Ovary (tissue), 3 donors: ENCODE results near the gene PARP3.

Experiments used
- EP300 ChIP-seq: sonication (generic); formaldehyde crosslinking; IDR thresholded peaks from one replicate; pipeline ENCODE4 v1.6.1; 2017; ENCODE audit warnings: antibody characterized with exemption
- POLR2A ChIP-seq: fragments of 450-650 bp; IDR thresholded peaks from one replicate; pipeline ENCODE4 v1.6.1; 2017; ENCODE audit warnings: antibody characterized with exemption, mild to moderate bottlenecking, moderate library complexity
- TF ChIP-seq, protein P1 (sequence below), 3 donors: fragments of 450-650 bp in 2 of 3; fragments of 200-600 bp in 1 of 3; IDR thresholded peaks; one replicate each; pipeline versions ENCODE4 v1.5.1 to v1.8.0; 2016 to 2022; ENCODE audit warnings: antibody characterized with exemption in 3 of 3, mild to moderate bottlenecking in 1 of 3
- donor health status: DM: no; HTN: no; CAD: no.

DNA sequence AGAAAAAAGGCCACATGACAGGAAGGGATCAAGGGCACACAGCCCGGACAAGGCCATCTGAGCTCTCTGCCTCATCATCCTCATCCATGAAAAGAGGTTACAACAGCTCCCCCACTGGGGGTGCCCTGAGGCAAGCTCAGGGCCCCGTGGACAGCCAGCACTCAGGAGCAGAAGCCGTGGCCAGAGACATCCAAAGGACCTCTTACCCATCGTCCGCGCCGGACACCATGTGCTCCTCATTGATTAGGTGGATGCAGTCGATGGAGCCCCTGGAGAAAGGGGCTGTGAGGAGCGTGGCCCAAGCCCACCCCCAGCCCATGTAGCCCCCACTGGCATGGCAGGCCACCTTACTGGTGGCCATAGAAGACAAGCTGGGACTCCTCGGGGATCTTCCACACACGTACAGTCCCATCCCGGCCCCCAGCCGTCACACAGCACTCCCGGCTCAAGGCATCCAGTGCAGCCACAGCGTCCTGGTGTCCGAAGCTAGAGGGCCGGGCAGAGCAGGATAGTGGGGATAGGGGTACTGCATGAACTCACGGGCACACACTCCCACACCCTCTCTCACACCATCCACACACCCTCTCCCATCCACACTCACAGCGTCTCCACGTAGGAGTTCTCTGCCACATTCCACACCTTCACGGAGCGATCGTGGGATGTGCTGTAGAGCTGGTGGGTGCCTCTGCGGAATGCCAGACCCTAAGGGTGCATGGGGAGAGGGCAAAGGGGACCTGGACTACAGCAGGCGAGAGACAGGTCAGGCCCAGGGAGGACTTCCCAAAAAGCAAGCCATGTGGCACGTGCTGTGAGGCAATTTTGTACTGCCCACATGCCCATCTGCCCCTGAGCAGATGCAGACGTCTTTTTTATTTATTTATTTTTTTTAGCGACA, 6.9 kb upstream of the PARP3 start:
- TF ChIP-seq, protein P1, sequence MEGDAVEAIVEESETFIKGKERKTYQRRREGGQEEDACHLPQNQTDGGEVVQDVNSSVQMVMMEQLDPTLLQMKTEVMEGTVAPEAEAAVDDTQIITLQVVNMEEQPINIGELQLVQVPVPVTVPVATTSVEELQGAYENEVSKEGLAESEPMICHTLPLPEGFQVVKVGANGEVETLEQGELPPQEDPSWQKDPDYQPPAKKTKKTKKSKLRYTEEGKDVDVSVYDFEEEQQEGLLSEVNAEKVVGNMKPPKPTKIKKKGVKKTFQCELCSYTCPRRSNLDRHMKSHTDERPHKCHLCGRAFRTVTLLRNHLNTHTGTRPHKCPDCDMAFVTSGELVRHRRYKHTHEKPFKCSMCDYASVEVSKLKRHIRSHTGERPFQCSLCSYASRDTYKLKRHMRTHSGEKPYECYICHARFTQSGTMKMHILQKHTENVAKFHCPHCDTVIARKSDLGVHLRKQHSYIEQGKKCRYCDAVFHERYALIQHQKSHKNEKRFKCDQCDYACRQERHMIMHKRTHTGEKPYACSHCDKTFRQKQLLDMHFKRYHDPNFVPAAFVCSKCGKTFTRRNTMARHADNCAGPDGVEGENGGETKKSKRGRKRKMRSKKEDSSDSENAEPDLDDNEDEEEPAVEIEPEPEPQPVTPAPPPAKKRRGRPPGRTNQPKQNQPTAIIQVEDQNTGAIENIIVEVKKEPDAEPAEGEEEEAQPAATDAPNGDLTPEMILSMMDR (IDR thresholded peaks at IDR 0.05): no peak
- TF ChIP-seq EP300 (no peak), POLR2A (no peak)
